HFF-Myc (cell line): Measurements from ENCODE around the gene ARHGAP42.

Experiments
- DNase-seq: peaks from one replicate; pipeline ENCODE4 v3.0.0-alpha.2; 2011; ENCODE audit warnings: low read depth; ENCODE audit errors: extremely low read depth
- H3K4me3 ChIP-seq: replicated peaks from 2 replicates; pipeline ENCODE4 v1.5.1; 2011; ENCODE audit warnings: low read depth, mild to moderate bottlenecking, control low read depth, low read length
- TF ChIP-seq, protein P1 (sequence below): IDR thresholded peaks from 2 replicates; pipeline ENCODE4 v1.5.1; 2012; ENCODE audit warnings: mild to moderate bottlenecking, low read depth, low read length, control low read depth; ENCODE audit errors: missing control alignments

The ARHGAP42 gene

GRCh38 chr11:100955318-100955717 is 268.2 kb downstream of the ARHGAP42 start:
- H3K4me3 ChIP-seq, result no peak overlapping the region
- TF ChIP-seq, protein P1, sequence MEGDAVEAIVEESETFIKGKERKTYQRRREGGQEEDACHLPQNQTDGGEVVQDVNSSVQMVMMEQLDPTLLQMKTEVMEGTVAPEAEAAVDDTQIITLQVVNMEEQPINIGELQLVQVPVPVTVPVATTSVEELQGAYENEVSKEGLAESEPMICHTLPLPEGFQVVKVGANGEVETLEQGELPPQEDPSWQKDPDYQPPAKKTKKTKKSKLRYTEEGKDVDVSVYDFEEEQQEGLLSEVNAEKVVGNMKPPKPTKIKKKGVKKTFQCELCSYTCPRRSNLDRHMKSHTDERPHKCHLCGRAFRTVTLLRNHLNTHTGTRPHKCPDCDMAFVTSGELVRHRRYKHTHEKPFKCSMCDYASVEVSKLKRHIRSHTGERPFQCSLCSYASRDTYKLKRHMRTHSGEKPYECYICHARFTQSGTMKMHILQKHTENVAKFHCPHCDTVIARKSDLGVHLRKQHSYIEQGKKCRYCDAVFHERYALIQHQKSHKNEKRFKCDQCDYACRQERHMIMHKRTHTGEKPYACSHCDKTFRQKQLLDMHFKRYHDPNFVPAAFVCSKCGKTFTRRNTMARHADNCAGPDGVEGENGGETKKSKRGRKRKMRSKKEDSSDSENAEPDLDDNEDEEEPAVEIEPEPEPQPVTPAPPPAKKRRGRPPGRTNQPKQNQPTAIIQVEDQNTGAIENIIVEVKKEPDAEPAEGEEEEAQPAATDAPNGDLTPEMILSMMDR, result no peak
- no peak for DNase-seq

GRCh38 chr11:100956351-100956750 is 269.3 kb downstream of the ARHGAP42 start:
- no peak for DNase-seq
- no peak overlapping the region for H3K4me3 ChIP-seq
- TF ChIP-seq, protein P1, result no peak

DNA sequence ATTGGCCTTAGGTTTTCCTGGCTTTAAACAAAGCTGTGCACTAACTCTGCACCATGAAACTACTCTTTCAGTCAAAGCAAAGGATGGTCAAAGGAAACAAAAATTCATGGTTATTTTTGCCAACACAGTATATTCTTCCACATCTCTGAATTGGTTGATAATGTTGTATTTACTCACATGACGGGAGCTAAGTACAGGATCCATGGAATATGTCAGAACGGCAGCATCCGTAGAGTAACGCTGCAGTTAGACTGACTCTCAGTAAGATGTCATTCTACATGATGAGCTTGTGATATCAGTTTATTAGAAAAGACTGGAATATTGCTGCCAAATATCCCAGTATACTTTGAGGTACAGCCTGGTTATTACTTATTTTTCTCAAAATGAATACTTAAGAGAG is 270.4 kb downstream of the ARHGAP42 start:
- H3K4me3 ChIP-seq, result no peak overlapping the region
- no peak for DNase-seq
- TF ChIP-seq, protein P1, result no peak

- TF ChIP-seq, protein P1, result no peak
- H3K4me3 ChIP-seq, result no peak overlapping the region
- no peak for DNase-seq
Observed at GRCh38 chr11:100961633-100962032, 274.5 kb downstream of the ARHGAP42 start.

DNA sequence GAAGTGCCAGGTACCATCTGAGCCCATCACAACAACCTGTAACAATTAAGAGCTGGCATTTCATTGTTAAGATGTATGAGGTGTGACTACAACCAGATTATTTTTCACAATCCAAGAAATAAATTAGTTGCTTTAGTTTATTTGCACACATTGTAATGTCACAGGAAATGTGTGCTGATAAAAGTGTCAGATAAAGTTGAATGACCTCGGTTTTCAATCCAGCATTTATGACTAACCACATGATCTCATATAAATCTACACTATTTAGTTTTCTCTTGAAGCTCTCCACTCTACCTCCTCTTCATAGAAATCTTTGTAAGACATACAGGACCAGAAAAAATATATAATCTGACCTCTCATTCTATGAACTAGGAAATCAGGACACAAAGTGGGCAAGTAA is 276.3 kb downstream of the ARHGAP42 start:
- TF ChIP-seq, protein P1, result no peak
- no peak for DNase-seq
- no peak overlapping the region for H3K4me3 ChIP-seq

DNA sequence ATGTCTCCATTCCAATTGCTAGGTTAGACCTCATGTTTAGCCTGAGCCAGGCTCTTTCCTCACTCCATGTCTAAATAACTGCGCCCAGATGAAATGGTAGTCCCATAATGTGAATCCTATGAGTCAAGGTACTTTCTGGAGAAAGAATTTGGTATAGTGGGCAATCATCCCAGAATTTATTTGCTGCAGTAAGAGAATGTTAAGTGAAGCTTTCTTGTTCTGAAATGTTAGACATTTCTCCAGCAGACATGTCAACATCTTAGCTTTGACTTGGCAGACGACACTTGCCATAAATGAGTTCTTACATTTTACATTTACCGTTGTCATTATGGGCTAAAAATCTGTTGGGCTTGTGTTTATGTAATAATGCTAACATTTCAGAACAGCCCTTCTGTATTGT is 277.3 kb downstream of the ARHGAP42 start:
- TF ChIP-seq, protein P1, result no peak

DNA sequence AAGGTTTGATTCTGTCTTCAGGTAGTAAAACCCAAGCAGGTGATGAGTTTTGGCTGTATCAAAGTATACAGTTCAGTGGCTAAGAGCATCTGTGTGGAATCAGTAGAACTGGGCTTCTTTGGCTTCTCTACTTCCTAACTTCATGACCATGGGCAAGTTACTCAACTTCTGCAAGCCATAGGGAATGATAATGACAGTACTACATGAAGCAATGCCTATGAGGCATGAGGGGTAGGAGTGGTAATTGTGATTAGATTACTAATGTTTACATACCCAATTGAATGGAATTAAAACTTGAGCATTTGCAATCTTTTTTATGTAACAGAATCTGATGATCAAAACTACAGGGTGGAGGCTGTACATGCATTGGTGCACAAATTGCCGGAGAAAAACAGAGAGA is 278.3 kb downstream of the ARHGAP42 start:
- H3K4me3 ChIP-seq, result no peak overlapping the region
- DNase-seq, result no peak
- TF ChIP-seq, protein P1, result no peak

More for the DNA sequence above, 277.3 kb downstream of the ARHGAP42 start:
- H3K4me3 ChIP-seq, result no peak overlapping the region
- DNase-seq, result no peak
